A673 (cell line): ENCODE measurements around the gene SLC5A9. TPM values are rescaled to one million over a fixed set of nuclear protein-coding genes. Genes with fewer than 3 reads are reported as not detected.

Experiments
- BruUV-seq: library from RNA; stranded (reverse); fragments of 400-500 nt; replicated peaks from 2 replicates; lab custom pipeline; 2021; lab: Mats Ljungman, UMichigan
- CTCF ChIA-PET: fragments of 300-600 bp; sonication (Branson Sonifier 250); formaldehyde crosslinking; loops from one replicate; lab custom pipeline; 2022; ENCODE audit warnings: antibody characterized with exemption; lab: Charles Lee
- POLR2A ChIA-PET: fragments of 300-600 bp; sonication (Branson Sonifier 250); formaldehyde crosslinking; loops from one replicate; lab custom pipeline; 2022; ENCODE audit warnings: antibody characterized with exemption; ENCODE audit not compliant: low non-redundant PET; lab: Charles Lee
- DNase-seq: peaks from one replicate; pipeline ENCODE4 v3.0.0-alpha.2; 2015; ENCODE audit warnings: low spot score
- H3K27ac ChIP-seq: fragments of 200-600 bp; sonication (generic); 2 replicates; pipeline ENCODE4 v1.5.1; 2016; ENCODE audit warnings: mixed run types, low read depth, mild to moderate bottlenecking, mixed read lengths, antibody characterized with exemption, low read length; ENCODE audit not compliant: poor library complexity, severe bottlenecking
- H3K27me3 ChIP-seq: fragments of 200-600 bp; sonication (generic); replicated peaks from 2 replicates; pipeline ENCODE4 v1.6.1; 2017; ENCODE audit warnings: mixed run types, low read depth, mild to moderate bottlenecking, mixed read lengths, antibody characterized with exemption, low read length; ENCODE audit not compliant: insufficient read depth, poor library complexity
- H3K36me3 ChIP-seq: fragments of 200-600 bp; sonication (generic); 2 replicates; pipeline ENCODE4 v1.6.1; 2016; ENCODE audit warnings: mixed run types, mild to moderate bottlenecking, mixed read lengths, antibody characterized with exemption, low read length; ENCODE audit not compliant: insufficient read depth, poor library complexity, severe bottlenecking
- H3K4me1 ChIP-seq: fragments of 200-600 bp; sonication (generic); 2 replicates; pipeline ENCODE4 v1.6.1; 2017; ENCODE audit warnings: mixed run types, mild to moderate bottlenecking, mixed read lengths, antibody characterized with exemption, low read length; ENCODE audit not compliant: insufficient read depth, poor library complexity, severe bottlenecking
- H3K4me3 ChIP-seq: fragments of 200-600 bp; sonication (generic); 2 replicates; pipeline ENCODE4 v1.5.1; 2016; ENCODE audit warnings: low read depth, mixed run types, mild to moderate bottlenecking, mixed read lengths, low read length; ENCODE audit not compliant: poor library complexity, severe bottlenecking
- H3K9me3 ChIP-seq: fragments of 200-600 bp; sonication (generic); 2 replicates; pipeline ENCODE4 v1.6.1; 2016; ENCODE audit warnings: mixed run types, low read depth, mild to moderate bottlenecking, mixed read lengths, antibody characterized with exemption, low read length; ENCODE audit not compliant: poor library complexity, severe bottlenecking
- EZH2 ChIP-seq: fragments of 200-600 bp; sonication (generic); IDR thresholded peaks from 2 replicates; pipeline ENCODE4 v1.6.1; 2017; ENCODE audit warnings: borderline replicate concordance, low read depth, mild to moderate bottlenecking, mixed read lengths, antibody characterized with exemption, low read length; ENCODE audit not compliant: poor library complexity, severe bottlenecking
- intact Hi-C: fragments of 100-400 bp; cut with micrococcal nuclease; formaldehyde crosslinking; loops from one replicate; pipeline ENCODE4 v1.10.0; 2022; ENCODE audit not compliant: unreplicated experiment
- total RNA-seq: library from RNA; stranded (reverse); gene quantifications from 2 replicates; pipeline ENCODE4 v1.2.3, GENCODE V29; 2021
- TF ChIP-seq, protein P1 (sequence below): fragments of 300-800, 200-600 bp; sonication (generic); conservative IDR thresholded peaks from 2 replicates; pipeline ENCODE4 v1.5.1; 2017; ENCODE audit warnings: low read depth, mild to moderate bottlenecking, antibody characterized with exemption, low read length, moderate library complexity, mixed read lengths

The SLC5A9 gene
- total RNA-seq, 1 experiment from 2014 or later = not detected

DNA sequence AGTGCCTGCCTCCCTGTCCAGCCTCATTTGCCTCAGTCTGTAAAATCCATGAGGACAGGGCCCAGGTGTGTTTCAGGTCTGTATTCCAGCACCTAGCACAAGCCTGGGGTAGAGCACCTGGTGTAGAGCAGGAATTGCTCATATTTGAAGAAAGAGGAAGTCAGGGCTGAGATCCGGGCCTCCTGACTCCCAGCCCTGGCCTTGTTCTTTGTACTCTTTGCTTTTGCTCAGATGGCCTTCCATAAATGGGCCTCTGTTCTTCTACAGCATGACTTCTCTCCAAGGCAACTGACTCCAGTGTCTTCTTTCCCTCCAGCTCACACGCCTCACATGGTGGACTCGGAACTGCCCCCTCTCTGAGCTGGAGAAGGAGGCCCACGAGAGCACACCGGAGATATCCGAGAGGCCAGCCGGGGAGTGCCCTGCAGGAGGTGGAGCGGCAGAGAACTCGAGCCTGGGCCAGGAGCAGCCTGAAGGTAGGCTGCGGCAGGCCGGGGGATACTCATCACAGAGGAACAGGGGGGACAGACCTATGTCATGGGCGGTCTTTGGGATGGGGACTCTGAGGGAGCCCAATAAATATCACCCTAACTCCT, 19.7 kb downstream of the SLC5A9 start:
- TF ChIP-seq, protein P1, sequence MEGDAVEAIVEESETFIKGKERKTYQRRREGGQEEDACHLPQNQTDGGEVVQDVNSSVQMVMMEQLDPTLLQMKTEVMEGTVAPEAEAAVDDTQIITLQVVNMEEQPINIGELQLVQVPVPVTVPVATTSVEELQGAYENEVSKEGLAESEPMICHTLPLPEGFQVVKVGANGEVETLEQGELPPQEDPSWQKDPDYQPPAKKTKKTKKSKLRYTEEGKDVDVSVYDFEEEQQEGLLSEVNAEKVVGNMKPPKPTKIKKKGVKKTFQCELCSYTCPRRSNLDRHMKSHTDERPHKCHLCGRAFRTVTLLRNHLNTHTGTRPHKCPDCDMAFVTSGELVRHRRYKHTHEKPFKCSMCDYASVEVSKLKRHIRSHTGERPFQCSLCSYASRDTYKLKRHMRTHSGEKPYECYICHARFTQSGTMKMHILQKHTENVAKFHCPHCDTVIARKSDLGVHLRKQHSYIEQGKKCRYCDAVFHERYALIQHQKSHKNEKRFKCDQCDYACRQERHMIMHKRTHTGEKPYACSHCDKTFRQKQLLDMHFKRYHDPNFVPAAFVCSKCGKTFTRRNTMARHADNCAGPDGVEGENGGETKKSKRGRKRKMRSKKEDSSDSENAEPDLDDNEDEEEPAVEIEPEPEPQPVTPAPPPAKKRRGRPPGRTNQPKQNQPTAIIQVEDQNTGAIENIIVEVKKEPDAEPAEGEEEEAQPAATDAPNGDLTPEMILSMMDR = no peak
- no peak for TF ChIP-seq EZH2
- BruUV-seq = no TSS peak

DNA sequence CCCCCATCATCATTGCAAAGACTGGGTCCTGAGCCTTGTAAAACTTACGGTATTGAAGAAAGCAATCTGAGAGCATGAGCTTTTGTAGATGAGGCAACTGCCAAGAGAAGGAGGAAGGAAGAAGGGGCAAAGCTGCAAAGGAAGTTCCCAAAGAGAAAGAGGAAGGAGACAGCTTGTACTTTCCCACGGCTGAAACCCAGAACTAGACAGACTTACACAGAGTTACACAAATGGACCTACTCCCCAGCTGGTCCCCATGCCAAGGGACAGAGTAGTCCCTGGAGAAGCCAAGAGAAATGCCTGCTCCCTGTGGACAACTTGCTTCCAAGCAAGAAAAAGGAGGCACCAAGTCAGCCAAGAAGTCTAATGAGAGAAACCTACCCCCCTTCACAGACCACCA, 22.6 kb downstream of the SLC5A9 start:
- no peaks in the 10 kb centered on the region for H3K36me3 ChIP-seq
- ChIA-PET CTCF (no interaction called here), POLR2A (no interaction called here)
- no TSS peak for BruUV-seq
- TF ChIP-seq, protein P1 = no peak
- DNase-seq = no peak
- H3K9me3 ChIP-seq = no peaks in the 10 kb centered on the region
- H3K4me1 ChIP-seq = no peaks in the 10 kb centered on the region
- no peak overlapping the region for H3K4me3 ChIP-seq
- no peak overlapping the region for H3K27ac ChIP-seq
- H3K27me3 ChIP-seq = no peaks in the 10 kb centered on the region
- intact Hi-C loops = no loop called here

More for the DNA sequence above, 19.7 kb downstream of the SLC5A9 start:
- H3K27me3 ChIP-seq = no peaks in the 10 kb centered on the region
- POLR2A ChIA-PET = no interaction called here
- H3K9me3 ChIP-seq = no peaks in the 10 kb centered on the region
- no peak for DNase-seq
- H3K27ac ChIP-seq = no peak overlapping the region
- H3K4me1 ChIP-seq = no peaks in the 10 kb centered on the region
- intact Hi-C loops = no loop called here
- CTCF ChIA-PET = no interaction called here
- H3K4me3 ChIP-seq = no peak overlapping the region
- H3K36me3 ChIP-seq = no peaks in the 10 kb centered on the region

- TF ChIP-seq EZH2 = no peak
- TF ChIP-seq, protein P1 = no peak
- CTCF ChIA-PET = interaction anchor here (0.5 kb wide), 1 partner anchor 805 kb away, joined by 3 read pairs; no protein-coding TSS in a partner anchor
- intact Hi-C loops = no loop called here
- BruUV-seq = no TSS peak
- Histone ChIP-seq H3K27ac (no peak overlapping the region), H3K4me3 (no peak overlapping the region), H3K27me3 (no peaks in the 10 kb centered on the region), H3K36me3 (no peaks in the 10 kb centered on the region), H3K9me3 (no peaks in the 10 kb centered on the region), H3K4me1 (no peaks in the 10 kb centered on the region)
- POLR2A ChIA-PET = no interaction called here
- no peak for DNase-seq
Observed at GRCh38 chr1:48246727-48247126, 24.2 kb downstream of the SLC5A9 start.
